Liver (tissue), 9 donors: ENCODE data around the gene FBXO38. TPM values are rescaled to one million over a fixed set of nuclear protein-coding genes. Genes with fewer than 3 reads are reported as not detected.

ENCODE experiments used
- DNase-seq: peaks from one replicate; pipeline ENCODE4 v3.0.0-alpha.2; 2017; ENCODE audit warnings: low spot score
- H3K27ac ChIP-seq, 2 donors: one replicate each; pipeline ENCODE4 v1.7.0; 2013; ENCODE audit warnings: inconsistent platforms in 2 of 2, low read length in 2 of 2, control low read depth in 1 of 2, low read depth in 1 of 2, mild to moderate bottlenecking in 1 of 2
- H3K27me3 ChIP-seq, 4 donors: one replicate each; pipeline versions ENCODE4 v1.6.1 to v1.7.0; 2013; ENCODE audit warnings: low read length in 3 of 4, inconsistent platforms in 1 of 4, mild to moderate bottlenecking in 1 of 4, moderate library complexity in 1 of 4; ENCODE audit not compliant: control insufficient read depth in 4 of 4, insufficient read depth in 4 of 4
- H3K36me3 ChIP-seq, 4 donors: one replicate each; pipeline versions ENCODE4 v1.6.1 to v1.7.0; 2013; ENCODE audit warnings: low read length in 3 of 4, mild to moderate bottlenecking in 3 of 4, low read depth in 1 of 4, moderate library complexity in 1 of 4; ENCODE audit not compliant: control insufficient read depth in 4 of 4, insufficient read depth in 3 of 4
- H3K4me1 ChIP-seq, 4 donors: one replicate each; pipeline versions ENCODE4 v1.6.1 to v1.7.0; 2013; ENCODE audit warnings: low read length in 3 of 4, mild to moderate bottlenecking in 3 of 4, moderate library complexity in 1 of 4; ENCODE audit not compliant: control insufficient read depth in 4 of 4, insufficient read depth in 4 of 4
- H3K4me3 ChIP-seq, 3 donors: one replicate each; pipeline versions ENCODE4 v1.6.1 to v1.7.0; 2013; ENCODE audit warnings: low read length in 3 of 3, control low read depth in 1 of 3, low read depth in 1 of 3, mild to moderate bottlenecking in 1 of 3
- H3K9ac ChIP-seq, 2 donors: one replicate each; pipeline ENCODE4 v1.7.0; 2013; ENCODE audit warnings: low read length in 2 of 2, mild to moderate bottlenecking in 2 of 2, moderate library complexity in 2 of 2, control low read depth in 1 of 2, low read depth in 1 of 2
- H3K9me3 ChIP-seq, 4 donors: one replicate each; pipeline versions ENCODE4 v1.6.1 to v1.7.0; 2013; ENCODE audit warnings: low read length in 3 of 4; ENCODE audit not compliant: control insufficient read depth in 4 of 4
- ATF3 ChIP-seq: IDR thresholded peaks from 2 replicates; pipeline ENCODE4 v1.6.1; 2016; ENCODE audit warnings: antibody characterized with exemption
- CTCF ChIP-seq: fragments of 150-350 bp; IDR thresholded peaks from 2 replicates; pipeline ENCODE4 v1.5.1; 2017; ENCODE audit warnings: improper control_type of control experiment, low read depth, low read length; ENCODE audit not compliant: missing input control
- EGR1 ChIP-seq, 2 donors: IDR thresholded peaks; 2 replicates each; pipeline ENCODE4 v1.6.1; 2016 to 2018; ENCODE audit warnings: antibody characterized with exemption in 2 of 2, low read depth in 2 of 2
- GABPA ChIP-seq, 2 donors: IDR thresholded peaks in 1 of 2; conservative IDR thresholded peaks in 1 of 2; 2 replicates each; pipeline ENCODE4 v1.6.1; 2016; ENCODE audit warnings: antibody characterized with exemption in 2 of 2, mild to moderate bottlenecking in 1 of 2, moderate library complexity in 1 of 2
- HNF4A ChIP-seq, 2 donors: conservative IDR thresholded peaks; 2 replicates each; pipeline ENCODE4 v1.6.1; 2016; ENCODE audit warnings: antibody characterized with exemption in 2 of 2, mild to moderate bottlenecking in 2 of 2
- JUND ChIP-seq, 2 donors: IDR thresholded peaks; 2 replicates each; pipeline ENCODE4 v1.6.1; 2016; ENCODE audit warnings: antibody characterized with exemption in 2 of 2
- MAX ChIP-seq: IDR thresholded peaks from 2 replicates; pipeline ENCODE4 v1.6.1; 2016; ENCODE audit warnings: antibody characterized with exemption
- NR2F2 ChIP-seq: IDR thresholded peaks from 2 replicates; pipeline ENCODE4 v1.6.1; 2016; ENCODE audit warnings: antibody characterized with exemption
- RAD21 ChIP-seq, 2 donors: IDR thresholded peaks; 2 replicates each; pipeline ENCODE4 v1.6.1; 2016; ENCODE audit warnings: antibody characterized with exemption in 2 of 2, mild to moderate bottlenecking in 2 of 2
- REST ChIP-seq: IDR thresholded peaks from 2 replicates; pipeline ENCODE4 v1.6.1; 2016; ENCODE audit warnings: antibody characterized with exemption, mild to moderate bottlenecking
- SP1 ChIP-seq: IDR thresholded peaks from 2 replicates; pipeline ENCODE4 v1.6.1; 2018; ENCODE audit warnings: antibody characterized with exemption, mild to moderate bottlenecking
- TAF1 ChIP-seq: conservative IDR thresholded peaks from 2 replicates; pipeline ENCODE4 v1.6.1; 2016; ENCODE audit warnings: antibody characterized with exemption, mild to moderate bottlenecking
- YY1 ChIP-seq: IDR thresholded peaks from 2 replicates; pipeline ENCODE4 v1.6.1; 2016; ENCODE audit warnings: antibody characterized with exemption, mild to moderate bottlenecking
- ZBTB33 ChIP-seq: IDR thresholded peaks from 2 replicates; pipeline ENCODE4 v1.6.1; 2016; ENCODE audit warnings: antibody characterized with exemption
- WGBS: extraction: QIAGEN DNeasy Blood & Tissue Kit; methylation state at CpG from one replicate; pipeline ENCODE4 v1.1.7; 2013; 5-methylcytosine and 5-hydroxymethylcytosine counted together
- polyA plus RNA-seq, 2 donors: library from polyadenylated mRNA; stranded (reverse) in 1 of 2; unstranded in 1 of 2; fragments of 200-250 nt in 1 of 2; fragments of >200 nt in 1 of 2; fragmentation: Nextera tagmentation in 1 of 2; extraction: Ambion mirVana in 1 of 2; gene quantifications; one replicate each; pipeline versions ENCODE4 v1.2.1 to v1.2.3, GENCODE V29; 2013 to 2015
- total RNA-seq, 2 donors: library from RNA; depleted of rRNA; stranded (reverse); fragments of >200 nt; gene quantifications; one replicate each; pipeline ENCODE4 v1.2.3, GENCODE V29; 2014
- donor health status: healthy.
- donor health status: healthy.
- donor health status: healthy.
- donor health status: healthy.
- donor health status: healthy.

Gene FBXO38
- total and polyA plus RNA-seq, 4 donors: 8.2 to 40.9 (median 25.3) TPM

- TF ChIP-seq TAF1: no peak
- TF ChIP-seq ZBTB33: no peak
- TF ChIP-seq NR2F2: no peak
- TF ChIP-seq REST: no peak
- TF ChIP-seq ATF3: no peak
- H3K9ac ChIP-seq: no peak overlapping the region
- H3K4me3 ChIP-seq: no peak overlapping the region
- no peaks in the 10 kb centered on the region for H3K4me1 ChIP-seq
- 92% methylated on average over 2 of the region's 2 CpGs for WGBS
- no peak for DNase-seq
- H3K27ac ChIP-seq: no peak overlapping the region
- H3K9me3 ChIP-seq: no peaks in the 10 kb centered on the region
- H3K27me3 ChIP-seq: no peaks in the 10 kb centered on the region
- peaks cover 6 to 57% (median 53%) of the 10 kb centered on the region in 4 donors for H3K36me3 ChIP-seq
Observed at GRCh38 chr5:148428848-148429247, 45.1 kb downstream of the FBXO38 start.

GRCh38 chr5:148433826-148434225 lies 50.1 kb downstream of the FBXO38 start:
- 98% methylated on average over 3 of the region's 3 CpGs for WGBS
- no peaks in the 10 kb centered on the region for H3K27me3 ChIP-seq
- TF ChIP-seq RAD21 (IDR thresholded peaks at IDR 0.05): no peak
- TF ChIP-seq GABPA (IDR thresholded peaks at IDR 0.05 in 1 of 2, conservative IDR thresholded peaks at IDR 0.05 in 1 of 2): no peak
- no peak for TF ChIP-seq REST
- no peak for TF ChIP-seq MAX
- no peak for TF ChIP-seq YY1
- TF ChIP-seq JUND (IDR thresholded peaks at IDR 0.05): no peak
- TF ChIP-seq SP1: no peak
- TF ChIP-seq TAF1: no peak
- no peak for TF ChIP-seq EGR1 (IDR thresholded peaks at IDR 0.05; ENCODE audit: low read depth in 2 of 2)
- TF ChIP-seq HNF4A (conservative IDR thresholded peaks at IDR 0.05): no peak
- TF ChIP-seq ATF3: no peak
- no peak for TF ChIP-seq CTCF
- H3K27ac ChIP-seq: no peak overlapping the region
- no peak overlapping the region for H3K9ac ChIP-seq
- H3K9me3 ChIP-seq: no peaks in the 10 kb centered on the region
- H3K4me3 ChIP-seq: no peak overlapping the region
- no peaks in the 10 kb centered on the region for H3K4me1 ChIP-seq
- peaks cover 10 to 41% (median 31%) of the 10 kb centered on the region in 4 donors for H3K36me3 ChIP-seq
- DNase-seq: no peak
